GM21786 (cell line): Measurements from ENCODE around the gene PEF1.

ENCODE experiments used
- ATAC-seq: cut with Tn5 transposase; IDR thresholded peaks from one replicate; pipeline ENCODE4 v1.9.1; 2021; ENCODE audit not compliant: unreplicated experiment

PEF1 gene, protein sequence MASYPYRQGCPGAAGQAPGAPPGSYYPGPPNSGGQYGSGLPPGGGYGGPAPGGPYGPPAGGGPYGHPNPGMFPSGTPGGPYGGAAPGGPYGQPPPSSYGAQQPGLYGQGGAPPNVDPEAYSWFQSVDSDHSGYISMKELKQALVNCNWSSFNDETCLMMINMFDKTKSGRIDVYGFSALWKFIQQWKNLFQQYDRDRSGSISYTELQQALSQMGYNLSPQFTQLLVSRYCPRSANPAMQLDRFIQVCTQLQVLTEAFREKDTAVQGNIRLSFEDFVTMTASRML

DNA sequence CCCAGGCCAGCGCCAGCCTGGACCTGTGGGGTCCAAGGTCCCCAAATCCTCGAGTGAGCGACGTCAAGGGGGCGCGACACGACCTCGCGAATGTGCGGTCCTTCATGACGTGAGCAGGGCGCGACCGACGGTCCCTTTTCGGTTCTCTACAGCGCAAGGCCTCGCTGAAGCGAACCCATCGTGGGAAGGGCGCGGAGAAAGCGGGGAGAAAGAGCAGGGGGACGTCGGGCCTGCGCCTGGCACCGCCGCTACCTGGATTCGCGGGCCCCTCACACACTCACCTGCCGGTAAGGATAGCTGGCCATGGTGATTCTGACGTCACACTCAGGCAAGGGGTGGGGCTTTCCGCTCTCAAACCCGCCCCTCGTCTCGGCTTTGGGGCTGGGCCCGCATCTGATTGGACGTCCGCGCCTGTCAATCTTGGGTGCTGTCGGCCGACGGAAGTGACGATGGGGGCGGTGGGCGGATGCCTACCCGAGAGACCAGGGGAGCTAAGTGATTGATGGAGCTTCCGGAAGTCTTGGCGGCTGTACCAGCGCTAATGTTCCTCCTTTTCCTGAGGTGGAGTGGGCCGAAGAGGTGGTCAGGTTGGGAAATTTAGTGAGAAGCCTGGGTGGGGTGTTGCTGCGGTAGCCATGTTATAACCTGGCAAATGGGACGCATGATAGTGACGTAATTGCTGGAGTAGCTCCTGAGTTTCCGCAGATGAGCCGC is at the start of gene PEF1:
Gene PEF1 (minus strand): TSS at position 317 of the 714 bp plus-strand sequence. CDS start 12 bp downstream, at position 305.
- peak; percentile 91 for ATAC-seq

DNA sequence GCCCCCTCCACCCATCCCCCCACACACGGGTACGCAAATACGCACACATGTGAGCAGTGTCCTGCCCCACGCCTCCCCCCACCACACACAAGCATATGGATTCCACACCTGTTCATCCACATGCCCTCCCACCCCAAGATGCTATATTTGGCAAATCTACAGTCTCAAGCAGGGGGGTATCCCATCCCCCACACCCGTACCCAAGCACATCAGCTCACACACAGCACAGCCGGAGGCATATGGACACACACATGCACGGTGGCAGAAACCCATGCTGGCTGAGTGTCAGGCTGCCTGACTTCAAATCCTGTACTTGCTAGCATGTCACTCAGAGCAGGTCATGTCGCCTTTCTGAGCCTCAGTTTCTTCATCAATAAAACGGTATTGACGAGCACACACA is 48.6 kb upstream of the PEF1 start:
- no peak for ATAC-seq

DNA sequence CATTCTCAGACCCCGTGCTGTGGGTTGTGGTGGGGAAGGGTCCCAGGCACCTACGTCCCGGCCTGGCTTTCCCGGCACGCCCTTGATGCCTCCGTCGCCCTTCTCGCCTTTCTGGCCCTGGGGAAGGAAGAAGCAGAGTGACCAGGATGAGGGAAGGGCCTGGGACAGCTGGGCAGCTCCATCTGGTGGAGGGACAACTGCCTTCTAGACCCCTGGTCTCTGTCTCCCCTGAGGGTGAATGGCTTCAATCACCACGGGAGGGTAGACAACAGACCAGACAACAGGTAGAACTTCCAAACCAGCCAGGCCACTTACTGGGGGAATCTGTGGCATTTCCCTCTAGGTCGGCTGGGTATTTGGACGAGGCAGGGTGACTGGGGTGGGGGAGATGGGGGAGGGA is 47.3 kb upstream of the PEF1 start:
- no peak for ATAC-seq

DNA sequence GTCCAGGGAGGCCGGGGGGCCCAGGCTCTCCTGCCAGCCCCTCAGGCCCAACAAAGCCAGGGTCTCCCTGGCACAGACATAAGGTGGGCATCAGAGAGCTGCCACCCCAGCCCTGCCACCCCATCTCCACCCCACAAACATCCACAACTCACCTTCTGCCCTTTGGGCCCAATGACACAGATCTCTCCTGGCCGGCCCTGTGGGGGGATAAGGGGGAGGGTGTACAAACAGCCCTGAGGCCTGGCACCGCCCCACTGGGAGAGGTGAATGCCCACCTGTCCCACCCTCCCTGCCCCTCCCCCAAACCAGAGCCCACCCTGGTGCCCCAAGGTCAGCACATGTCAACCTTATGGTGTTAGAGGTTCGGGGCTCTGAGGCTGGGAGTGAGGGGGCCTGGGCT is 46.8 kb upstream of the PEF1 start:
- no peak for ATAC-seq

DNA sequence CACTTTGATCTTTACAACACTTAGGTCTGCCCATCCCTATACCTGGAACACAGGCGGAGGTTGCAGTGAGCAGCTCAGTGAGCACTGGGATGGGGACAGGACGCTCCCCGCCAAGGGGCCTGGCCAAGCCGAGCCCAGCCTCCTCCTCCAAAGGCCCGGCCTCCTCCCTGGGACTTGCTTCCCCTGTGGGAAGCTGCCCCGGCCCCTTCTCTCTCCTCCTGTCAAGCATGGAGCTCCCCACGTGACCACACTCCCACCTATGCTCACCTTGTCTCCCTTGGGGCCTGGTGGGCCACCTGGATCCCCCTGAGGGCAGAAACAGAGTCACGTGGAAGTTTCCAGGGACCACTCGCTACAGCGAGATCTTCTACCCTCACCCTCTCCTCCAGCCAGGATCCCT is 46.2 kb upstream of the PEF1 start:
- ATAC-seq: no peak

DNA sequence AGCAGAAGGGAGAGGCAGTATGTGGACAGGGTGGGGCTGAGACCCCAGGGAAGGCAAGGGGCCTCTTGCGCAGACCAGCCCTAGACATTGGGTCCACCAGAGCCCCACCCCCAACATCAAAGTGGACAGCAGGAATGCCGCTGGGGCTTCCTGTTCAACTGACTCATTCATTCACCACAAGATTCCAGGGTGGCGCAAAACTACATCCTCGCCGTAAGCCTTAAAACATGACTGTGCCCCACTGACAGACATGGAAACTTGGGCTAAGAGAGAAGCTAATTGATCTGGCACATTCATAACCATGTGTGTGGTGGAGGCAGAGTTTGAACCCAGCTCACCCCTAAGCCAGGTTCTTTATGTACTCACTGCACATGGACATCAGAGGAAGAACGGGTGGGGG is 45.2 kb upstream of the PEF1 start:
- ATAC-seq: no peak

DNA sequence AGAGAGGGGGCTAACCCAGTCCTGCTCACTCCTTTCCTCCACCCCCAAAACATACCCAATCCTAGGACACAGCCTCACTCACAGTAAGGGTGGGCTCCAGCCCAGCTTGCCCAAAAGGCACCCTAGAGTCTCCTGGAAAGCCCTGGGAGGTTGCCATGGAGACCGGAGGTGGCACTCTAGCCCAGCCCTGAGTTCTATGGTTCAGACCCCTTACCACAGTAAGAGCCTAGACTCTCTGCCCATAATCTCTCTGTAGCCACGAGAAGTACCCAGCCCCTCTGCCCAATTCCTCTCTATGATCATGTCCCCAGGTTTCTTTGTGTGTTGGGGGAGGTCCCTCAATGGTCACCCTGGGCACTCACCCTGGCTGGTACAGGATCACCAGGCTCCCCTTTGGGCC is 44.7 kb upstream of the PEF1 start:
- ATAC-seq: no peak

DNA sequence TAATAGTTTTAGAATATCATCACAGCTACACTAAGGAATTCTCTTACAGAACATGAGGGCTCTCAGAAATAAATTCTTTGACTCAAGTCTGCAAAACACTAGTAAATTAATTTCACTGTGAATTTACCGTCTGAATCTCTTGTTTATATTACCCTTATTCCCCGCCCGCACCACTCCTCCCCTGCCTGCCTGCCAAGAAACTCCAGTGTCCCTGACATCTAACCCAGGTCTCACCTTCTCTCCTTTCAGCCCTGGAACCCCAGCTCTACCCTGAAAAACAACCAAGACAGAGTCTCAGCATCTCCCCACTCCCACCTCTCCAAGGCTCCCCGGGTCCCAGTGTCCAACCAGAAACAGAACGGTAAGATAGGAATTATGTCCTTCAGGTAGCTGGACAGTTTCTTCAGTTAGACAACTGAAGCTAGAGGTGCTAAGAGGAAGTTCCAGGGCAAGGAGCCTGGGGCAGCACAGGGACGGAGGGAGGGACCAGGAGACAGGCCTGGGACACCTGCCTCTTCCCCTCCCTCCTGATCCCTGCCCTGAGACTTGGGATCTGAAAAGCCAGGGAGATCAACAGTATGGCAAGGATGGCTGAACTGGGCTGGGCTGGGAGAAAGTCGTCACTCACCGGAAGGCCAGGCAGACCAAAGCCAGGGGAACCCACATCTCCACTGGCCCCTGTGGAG is 43.7 kb upstream of the PEF1 start:
- no peak for ATAC-seq

DNA sequence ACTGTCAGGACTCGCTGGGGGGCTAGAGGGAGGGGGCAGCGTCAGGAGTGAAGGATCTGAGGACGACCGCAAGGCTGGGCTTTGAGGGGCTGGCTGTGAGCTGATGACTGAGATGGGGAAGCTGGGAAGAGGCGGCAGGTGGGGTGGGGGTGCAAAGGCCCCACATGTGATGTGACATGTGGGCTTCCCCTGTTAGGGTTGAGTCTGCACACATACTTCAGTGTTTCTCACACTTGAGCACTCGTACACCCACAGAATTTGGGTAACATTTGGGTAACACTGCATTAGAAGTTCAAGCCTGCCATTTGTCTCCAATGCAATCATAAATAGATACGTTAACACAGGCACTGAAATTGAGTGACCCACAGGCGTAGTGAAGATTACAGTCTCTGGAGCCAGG is 42.9 kb upstream of the PEF1 start:
- no peak for ATAC-seq

DNA sequence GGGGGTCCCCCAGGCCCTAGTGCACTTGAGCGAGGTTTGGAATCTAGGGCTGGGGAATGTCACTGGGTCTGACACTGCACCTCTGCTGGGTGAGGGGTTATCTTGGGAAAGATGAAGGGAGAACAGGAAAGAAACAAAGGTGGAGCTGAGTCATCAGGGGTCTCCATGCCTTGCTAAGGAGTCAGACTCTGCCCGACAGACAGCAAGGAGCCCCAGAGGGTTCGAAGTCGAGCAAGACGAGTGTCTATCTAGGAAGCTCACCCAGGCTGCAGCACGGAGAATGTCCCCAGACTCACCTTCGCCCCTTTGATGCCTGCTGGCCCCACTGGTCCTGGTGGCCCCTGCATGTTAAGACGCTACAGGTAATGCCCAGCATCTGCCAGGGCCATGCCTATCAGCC is 41.1 kb upstream of the PEF1 start:
- ATAC-seq: no peak

DNA sequence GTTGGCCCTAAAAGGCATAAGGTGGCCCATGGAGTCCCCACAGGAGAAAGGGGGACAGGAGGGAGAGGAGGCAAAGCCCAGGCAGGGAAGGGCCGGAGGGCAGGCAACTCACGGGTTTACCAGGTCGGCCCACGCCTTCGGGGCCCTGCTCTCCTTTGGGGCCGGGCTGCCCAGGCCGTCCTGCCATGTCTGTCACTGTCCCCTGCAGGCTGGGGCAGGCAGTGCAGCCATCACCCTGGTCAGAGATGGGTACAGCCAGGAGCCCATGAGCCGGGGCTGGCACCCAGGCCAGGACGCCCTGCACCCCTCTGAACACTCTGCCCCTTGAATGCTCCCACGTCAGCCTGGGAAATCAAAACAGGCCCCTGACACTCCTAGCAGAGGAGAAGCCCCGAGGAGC is 39.3 kb upstream of the PEF1 start:
- ATAC-seq: no peak

DNA sequence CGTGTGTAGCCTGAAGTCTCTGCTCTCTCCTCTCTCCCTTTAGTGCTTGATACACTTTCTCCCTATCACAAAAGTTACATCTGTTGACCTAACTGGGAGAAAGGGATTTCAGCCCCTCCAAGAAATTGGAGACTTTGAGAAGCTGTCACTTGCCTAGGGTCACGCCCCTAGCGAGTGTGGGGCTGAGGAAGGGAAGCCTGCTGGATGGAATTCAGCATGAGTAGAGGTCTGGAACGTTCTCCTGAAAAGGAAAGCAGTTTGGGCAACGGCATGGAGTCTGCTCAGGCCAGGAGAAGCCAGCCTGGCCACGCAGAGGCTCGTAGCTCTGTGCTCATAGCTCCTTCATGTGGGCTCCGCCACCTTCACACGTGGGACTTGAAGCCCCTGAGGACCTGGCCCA is 36.7 kb upstream of the PEF1 start:
- no peak for ATAC-seq

DNA sequence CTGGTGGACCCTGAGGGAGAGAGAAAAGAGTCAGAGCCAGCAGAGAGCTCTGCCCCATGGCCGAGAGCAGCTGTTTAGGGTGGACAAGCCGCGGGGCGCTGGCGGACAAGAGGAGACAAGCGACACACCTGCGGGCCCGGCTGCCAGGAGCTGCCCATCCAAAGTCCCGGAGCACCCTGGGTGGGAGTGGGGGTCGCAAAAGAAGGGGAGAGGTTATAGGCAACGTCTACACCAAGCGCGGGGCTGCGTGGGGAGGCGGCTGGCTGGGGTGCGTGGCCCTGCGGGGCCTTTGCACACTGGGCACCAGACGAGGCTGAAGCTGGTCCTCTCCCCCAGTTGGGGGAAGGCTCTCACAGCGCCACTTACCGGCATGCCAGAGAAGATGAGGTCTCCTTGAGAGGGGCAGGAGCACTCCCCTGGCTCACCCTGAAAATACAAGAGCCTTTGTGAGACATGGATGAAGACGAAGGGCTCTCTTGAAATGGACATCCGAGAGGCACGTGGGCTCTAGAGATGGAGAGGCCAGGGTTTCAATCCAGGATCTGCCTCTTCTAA is 35.1 kb upstream of the PEF1 start:
- no peak for ATAC-seq

DNA sequence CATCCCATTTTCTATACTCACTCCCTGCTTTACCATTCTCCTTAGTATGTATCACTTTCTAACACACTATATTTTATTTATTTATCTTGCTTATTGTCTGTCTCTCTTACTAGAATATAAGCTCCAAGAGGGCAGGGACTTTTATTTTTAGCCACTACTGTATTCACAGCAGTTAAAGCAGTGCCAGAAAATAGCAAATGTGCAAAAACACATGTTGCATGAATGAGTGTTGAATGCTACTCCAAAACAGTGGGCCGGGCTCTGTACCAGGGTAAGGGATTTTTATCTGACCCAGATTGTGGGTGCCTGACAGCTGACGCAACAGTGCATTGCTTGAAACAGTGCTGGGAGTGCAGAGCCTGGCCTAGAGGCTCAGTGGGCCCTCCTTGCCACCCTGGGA is 34.4 kb upstream of the PEF1 start:
- ATAC-seq: no peak

DNA sequence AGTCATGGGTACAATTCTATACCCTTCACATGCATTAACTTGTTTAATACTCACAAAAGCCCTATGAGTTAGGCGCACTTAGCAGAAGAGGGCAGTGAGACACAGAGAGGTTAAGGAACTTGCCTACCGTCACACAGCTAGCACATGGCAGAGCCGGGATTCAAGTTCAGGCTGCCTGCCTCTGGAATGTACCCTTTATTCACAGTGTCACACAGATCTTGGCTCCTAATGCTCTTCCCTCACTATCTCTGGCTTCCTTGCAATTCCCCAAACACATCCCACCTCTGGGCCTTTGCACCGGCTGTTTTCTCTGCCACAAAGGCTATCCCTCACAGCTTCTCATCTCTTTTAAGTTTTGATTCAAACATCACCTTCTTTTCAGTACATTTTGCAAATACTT is 34.0 kb upstream of the PEF1 start:
- ATAC-seq: no peak

DNA sequence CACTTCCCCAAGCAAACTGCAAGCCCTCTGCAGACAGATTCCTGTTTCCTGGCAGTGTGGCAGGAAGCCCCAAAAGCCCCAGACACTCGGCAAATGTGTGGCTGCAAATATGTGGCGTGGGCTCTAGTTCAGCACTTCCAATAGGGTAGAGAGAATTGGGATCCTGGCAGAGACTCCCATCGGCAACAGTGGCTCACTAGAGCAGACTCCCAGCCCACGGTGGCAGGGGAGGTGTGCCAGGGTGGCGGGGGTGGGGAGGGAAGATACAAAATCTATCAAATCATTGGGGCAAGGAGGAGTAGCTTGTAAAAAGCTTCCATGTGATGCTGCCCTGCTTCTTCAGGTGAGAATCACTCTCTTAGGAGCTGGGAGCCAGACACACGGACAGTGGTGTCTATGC is 33.3 kb upstream of the PEF1 start:
- no peak for ATAC-seq

DNA sequence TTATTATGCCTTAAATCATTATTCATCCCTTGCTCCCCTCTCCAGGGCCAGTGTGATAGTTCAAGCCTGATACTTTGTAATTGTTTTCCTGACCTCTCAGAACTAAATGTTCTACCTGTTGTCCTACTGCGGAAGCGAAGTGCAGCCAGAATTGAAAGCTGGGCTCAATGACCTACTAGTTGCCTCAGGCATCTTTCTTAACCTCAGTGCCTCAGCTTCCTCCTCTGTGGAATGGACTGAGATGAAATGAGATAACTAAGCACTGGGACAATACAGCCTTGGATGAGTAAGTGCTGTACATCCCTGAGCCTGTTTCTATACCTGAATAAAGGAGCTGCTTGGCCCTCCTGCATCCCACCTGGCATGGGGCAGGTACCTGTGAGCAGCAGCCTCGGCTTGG is 32.7 kb upstream of the PEF1 start:
- ATAC-seq: no peak

DNA sequence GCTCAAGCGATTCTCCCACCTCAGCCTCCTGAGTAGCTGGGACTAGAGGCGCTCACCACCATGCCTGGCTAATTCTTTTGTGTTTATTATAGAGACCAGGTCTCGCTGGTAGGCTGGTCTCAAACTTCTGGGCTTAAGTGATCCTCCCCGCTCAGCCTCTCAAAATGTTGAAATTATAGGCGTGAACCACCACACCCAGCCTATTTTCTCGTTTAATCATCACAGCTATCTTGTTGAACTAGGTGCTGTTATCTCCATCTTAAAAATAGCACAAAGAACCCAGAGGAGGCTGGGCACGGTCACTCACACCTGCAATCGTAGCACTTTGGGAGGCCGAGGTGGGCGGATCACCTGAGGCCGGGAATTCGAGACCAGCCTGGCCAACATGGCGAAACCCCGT is 31.1 kb upstream of the PEF1 start:
- ATAC-seq: no peak

DNA sequence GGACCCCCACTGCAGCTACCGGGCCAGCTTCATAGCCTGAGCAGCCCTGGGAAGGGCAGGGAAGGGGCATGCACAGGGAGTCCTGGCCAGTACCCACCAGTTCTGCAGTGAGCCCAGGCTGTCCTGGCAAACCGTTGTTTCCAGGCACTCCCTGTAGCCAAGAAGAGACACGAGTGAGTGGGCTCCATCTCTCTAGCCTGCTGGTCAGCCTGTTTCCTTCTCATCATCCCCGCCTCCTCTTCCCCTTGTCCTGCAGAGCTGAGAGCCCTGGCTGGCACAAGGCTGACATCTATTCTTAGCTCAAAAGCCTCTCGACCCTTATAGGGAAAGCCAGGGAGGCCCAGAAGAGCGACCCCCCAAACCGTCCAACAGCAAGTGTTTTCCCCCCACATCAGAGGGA is 30.5 kb upstream of the PEF1 start:
- ATAC-seq: no peak

DNA sequence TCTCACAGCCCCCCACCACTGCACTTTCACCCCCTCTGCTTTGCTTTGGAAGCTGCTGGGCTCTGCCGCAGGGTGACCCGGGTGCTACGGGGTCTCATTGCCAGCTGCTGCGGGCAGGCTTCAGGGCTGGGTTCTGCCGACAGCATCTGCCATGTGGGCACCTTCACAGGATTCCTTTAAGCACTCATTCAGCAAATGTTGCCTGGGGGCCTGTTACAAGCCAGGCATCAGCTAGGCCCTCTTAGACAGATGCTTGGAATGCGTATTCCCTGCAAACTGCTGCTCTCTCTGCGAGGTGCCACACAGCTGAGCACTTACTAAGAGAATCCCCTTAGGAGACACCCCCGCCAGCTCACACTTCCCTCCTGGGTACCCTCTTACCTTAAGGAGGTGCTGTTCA is 29.9 kb upstream of the PEF1 start:
- ATAC-seq: no peak

DNA sequence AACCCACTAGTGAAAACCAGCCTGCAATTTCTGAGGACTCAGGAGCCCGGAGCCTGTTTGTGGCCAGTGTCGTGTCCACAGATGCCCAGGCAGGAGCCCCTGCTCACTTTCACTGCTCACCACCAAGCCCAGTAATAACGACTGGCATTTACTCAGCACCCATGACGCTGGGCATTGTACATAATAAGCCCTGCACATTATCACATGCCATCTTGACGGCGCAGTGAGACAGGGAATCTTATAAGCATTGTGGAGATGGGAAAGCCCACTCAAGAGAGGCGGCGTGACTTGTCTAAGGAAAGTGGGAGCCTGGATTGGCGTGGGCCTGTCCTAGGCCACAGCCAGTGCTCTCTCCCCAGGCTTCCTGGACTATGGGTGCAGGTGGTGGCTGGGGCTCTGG is 28.8 kb upstream of the PEF1 start:
- no peak for ATAC-seq

DNA sequence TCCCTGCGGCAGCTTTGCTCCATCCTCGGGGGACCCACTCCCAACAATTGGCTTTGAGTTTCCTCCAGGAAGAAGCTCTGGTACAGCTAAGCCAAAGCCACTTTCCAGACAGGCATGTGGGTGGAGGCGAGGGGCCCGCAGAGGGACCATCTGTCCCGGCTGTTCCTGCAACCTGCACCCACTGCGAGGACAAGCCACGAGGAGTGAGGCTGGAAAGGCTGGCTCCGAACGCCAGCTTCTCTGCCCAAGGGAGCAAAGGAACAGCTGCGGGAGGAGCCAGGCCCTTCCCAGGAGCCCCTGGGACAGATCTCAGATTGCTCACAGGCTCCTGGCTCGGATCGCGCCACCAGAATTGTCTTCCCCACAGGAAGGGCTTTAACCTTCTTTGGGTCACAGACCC is 28.3 kb upstream of the PEF1 start:
- ATAC-seq: no peak
